Adipose tissue (tissue), 3 donors: ENCODE data around the gene MOB4. TPM values are rescaled to one million over a fixed set of nuclear protein-coding genes. Genes with fewer than 3 reads are reported as not detected.
"Not testable (repeated sequence)": the region's sequence is repeated elsewhere in the genome, so short reads cannot be mapped to it uniquely, and the experiment has no call there.

Experiments
- H3K27ac ChIP-seq: one replicate; pipeline ENCODE4 v1.5.1; 2013; ENCODE audit warnings: low read depth, low read length
- WGBS, 3 donors: extraction: QIAGEN DNeasy Blood & Tissue Kit; methylation state at CpG; one replicate each; pipeline ENCODE4 v1.1.7; 2013; 5-methylcytosine and 5-hydroxymethylcytosine counted together
- polyA plus RNA-seq, 3 donors: library from polyadenylated mRNA; stranded (reverse); fragments of 200-250 nt; gene quantifications; one replicate each; pipeline ENCODE4 v1.2.3, GENCODE V29; 2013
- donor health status: healthy with polysubstance abuse.
- donor health status: Bipolar disorder and iron deficiency.
- donor health status: healthy.

Gene MOB4
- polyA plus RNA-seq, 3 donors: 9.8 to 26.8 (median 23.5) TPM

DNA sequence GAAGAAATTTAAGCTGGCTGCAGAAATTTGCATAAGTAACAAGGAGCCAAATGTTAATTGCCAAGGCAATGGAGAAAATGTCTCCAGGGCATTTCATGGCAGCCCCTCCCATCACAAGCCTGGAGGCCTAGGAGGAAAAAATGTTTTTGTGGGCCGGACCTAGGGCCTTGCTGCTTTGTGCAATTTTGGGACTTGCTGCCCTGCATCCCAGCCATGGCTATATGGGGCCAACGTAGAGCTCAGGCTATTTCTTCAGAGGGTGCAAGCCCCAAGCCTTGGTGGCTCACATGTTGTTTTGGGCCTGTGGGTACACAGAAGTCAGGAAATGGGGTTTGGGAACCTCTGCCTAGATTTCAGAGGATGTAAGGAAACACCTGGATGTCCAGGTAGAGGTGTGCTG, 57.7 kb downstream of the MOB4 start:
- WGBS, 3 donors: 95 to 100% (median 100%) methylated on average over 2 of the region's 2 CpGs
- no peak overlapping the region for H3K27ac ChIP-seq

DNA sequence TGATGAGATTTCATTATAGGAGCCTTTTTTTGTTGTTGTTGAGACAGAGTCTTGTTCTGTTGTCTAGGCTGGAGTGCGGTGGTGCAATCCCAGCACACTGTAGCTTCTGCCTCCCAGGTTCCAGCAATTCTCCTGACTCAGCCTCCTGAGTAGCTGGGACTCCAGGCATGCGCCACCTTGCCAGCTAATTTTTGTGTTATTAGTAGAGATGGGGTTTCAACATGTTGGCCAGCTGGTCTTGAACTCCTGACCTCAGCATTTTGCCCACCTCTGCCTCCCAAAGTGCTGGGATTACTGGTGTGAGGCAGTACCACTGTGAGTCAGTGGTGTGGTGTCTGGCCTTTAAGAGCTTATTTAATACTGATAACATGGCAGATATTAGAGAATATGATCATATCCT, 60.1 kb downstream of the MOB4 start:
- 81 to 93% (median 85%) methylated on average over 2 of the region's 2 CpGs for WGBS, 3 donors
- no peak overlapping the region for H3K27ac ChIP-seq

GRCh38 chr2:197576631-197577030, 60.8 kb downstream of the MOB4 start:
- H3K27ac ChIP-seq: no peak overlapping the region
- WGBS, 3 donors: 26 to 34% (median 30%) methylated on average over 3 of the region's 3 CpGs

- no peak overlapping the region for H3K27ac ChIP-seq
- WGBS, 3 donors: 71 to 89% (median 84%) methylated on average over 4 of the region's 4 CpGs
Measured at GRCh38 chr2:197577446-197577845, 61.6 kb downstream of the MOB4 start.

GRCh38 chr2:197578294-197578693, 62.4 kb downstream of the MOB4 start:
- H3K27ac ChIP-seq: not testable (repeated sequence)
- 82 to 89% (median 83%) methylated on average over 2 of the region's 2 CpGs for WGBS, 3 donors

GRCh38 chr2:197580166-197580565, 64.3 kb downstream of the MOB4 start:
- 88 to 92% (median 92%) methylated on average over 3 of the region's 3 CpGs for WGBS, 3 donors
- H3K27ac ChIP-seq: not testable (repeated sequence)

GRCh38 chr2:197587255-197587654, 71.4 kb downstream of the MOB4 start:
- 83 to 97% (median 94%) methylated on average over 7 of the region's 7 CpGs for WGBS, 3 donors
- H3K27ac ChIP-seq: not testable (repeated sequence)

- 92 to 98% (median 95%) methylated on average over 22 to 32 of the region's 32 CpGs for WGBS, 3 donors
- H3K27ac ChIP-seq: no peak overlapping the region
Measured at GRCh38 chr2:197591339-197592072, 75.6 kb downstream of the MOB4 start.

DNA sequence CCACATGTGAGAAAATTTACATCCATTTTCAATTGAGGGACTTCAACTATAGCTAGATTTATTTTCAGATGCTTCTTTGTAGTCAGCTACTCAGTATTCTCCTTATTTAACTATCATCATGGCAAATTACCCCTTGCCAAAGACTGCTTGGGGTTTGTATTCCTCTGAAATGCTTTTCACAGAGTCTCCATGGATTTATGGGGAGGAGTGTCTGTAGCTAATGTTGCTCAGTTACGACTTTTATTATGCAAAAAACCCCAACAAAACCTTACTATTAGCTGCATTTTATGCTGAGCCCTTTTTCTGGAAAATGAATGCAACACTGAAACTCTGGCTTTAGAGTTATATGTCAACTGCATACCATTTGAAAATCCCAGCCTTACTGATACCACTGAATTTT, 80.9 kb downstream of the MOB4 start:
- H3K27ac ChIP-seq: no peak overlapping the region
- WGBS, 3 donors: 60 to 67% (median 66%) methylated on average over 1 of the region's 1 CpG

GRCh38 chr2:197597166-197597565, 81.3 kb downstream of the MOB4 start:
- H3K27ac ChIP-seq: no peak overlapping the region
- WGBS, 3 donors: 73 to 88% (median 79%) methylated on average over 4 of the region's 4 CpGs

- H3K27ac ChIP-seq: no peak overlapping the region
- WGBS, 3 donors: 92 to 99% (median 97%) methylated on average over 5 of the region's 5 CpGs
Measured at GRCh38 chr2:197598450-197598849, 82.6 kb downstream of the MOB4 start.

GRCh38 chr2:197599285-197599965, 83.6 kb downstream of the MOB4 start:
- H3K27ac ChIP-seq: no peak overlapping the region
- WGBS, 3 donors: 34 to 61% (median 39%) methylated on average over 11 of the region's 11 CpGs

GRCh38 chr2:197600306-197600705, 84.4 kb downstream of the MOB4 start:
- H3K27ac ChIP-seq: no peak overlapping the region
- 85 to 96% (median 94%) methylated on average over 5 of the region's 5 CpGs for WGBS, 3 donors

DNA sequence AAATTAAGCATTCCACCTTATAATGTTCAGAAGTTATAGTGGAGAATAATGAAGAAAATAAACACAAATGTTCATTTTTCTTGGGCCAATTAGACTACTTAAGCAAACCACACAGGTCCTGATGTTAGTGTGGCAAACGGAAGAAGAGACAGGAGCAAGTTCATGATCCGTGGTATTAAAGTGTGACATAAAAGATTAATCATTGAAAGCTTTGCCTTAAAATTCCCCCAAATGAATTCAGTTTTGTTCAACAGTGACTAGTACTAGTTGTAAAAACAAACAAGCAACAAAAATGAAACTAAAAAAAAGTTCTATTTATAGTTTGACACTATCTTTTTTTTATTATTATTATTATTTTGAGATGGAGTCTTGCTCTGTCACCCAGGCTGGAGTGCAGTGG, 85.9 kb downstream of the MOB4 start:
- 81 to 89% (median 88%) methylated on average over 2 of the region's 2 CpGs for WGBS, 3 donors
- H3K27ac ChIP-seq: no peak overlapping the region

Other genes with a start within 250 kb of the MOB4 start
- gene ANKRD44, start 205.3 kb upstream of the MOB4 start, polyA plus RNA-seq: 1 to 10 TPM; 1.3 to 4.2 (median 3.5) TPM
- 100 to 1,000 TPM in 2 of 3 donors, 10 to 100 TPM in 1; 82.5 to 113 (median 109) TPM for gene SF3B1, start 81.0 kb upstream of the MOB4 start, polyA plus RNA-seq
- 10 to 100 TPM in 2 of 3 donors, 1 to 10 TPM in 1; 8.2 to 39.9 (median 25.4) TPM for gene COQ10B, start 62.5 kb upstream of the MOB4 start, polyA plus RNA-seq
- 100 to 1,000 TPM; 199 to 314 (median 237) TPM for gene HSPD1, start 16.2 kb upstream of the MOB4 start, polyA plus RNA-seq
- gene HSPE1, start 15.7 kb upstream of the MOB4 start, polyA plus RNA-seq: 100 to 1,000 TPM in 2 of 3 donors, 10 to 100 TPM in 1; 75.1 to 225 (median 199) TPM
- gene RFTN2, start 159.5 kb downstream of the MOB4 start, polyA plus RNA-seq: 1 to 10 TPM in 2 of 3 donors, under 1 TPM in 1; 0.90 to 8.0 (median 2.8) TPM
- 1 to 10 TPM; 1.2 to 5.6 (median 3.0) TPM for gene MARS2, start 189.3 kb downstream of the MOB4 start, polyA plus RNA-seq